GM23248 (cell line): ENCODE data around the gene SUSD3. TPM values are rescaled to one million over a fixed set of nuclear protein-coding genes. Genes with fewer than 3 reads are reported as not detected.

Experiments
- DNase-seq: peaks from one replicate; pipeline ENCODE4 v3.0.0-alpha.2; 2015
- H2AFZ ChIP-seq: fragments of 200-600 bp; sonication (generic); 2 replicates; pipeline ENCODE4 v1.6.1; 2016; ENCODE audit warnings: antibody characterized with exemption
- H3F3A ChIP-seq: fragments of 200-600 bp; sonication (generic); 2 replicates; pipeline ENCODE4 v1.6.1; 2016; ENCODE audit warnings: mild to moderate bottlenecking, antibody characterized with exemption, mixed run types; ENCODE audit not compliant: insufficient read depth
- H3K27ac ChIP-seq: fragments of 200-600 bp; sonication (generic); 2 replicates; pipeline ENCODE4 v1.5.1; 2016; ENCODE audit warnings: mild to moderate bottlenecking
- H3K27me3 ChIP-seq: fragments of 200-600 bp; sonication (generic); replicated peaks from 2 replicates; pipeline ENCODE4 v1.6.1; 2016; ENCODE audit warnings: mild to moderate bottlenecking; ENCODE audit not compliant: insufficient read depth
- H3K36me3 ChIP-seq: fragments of 200-600 bp; sonication (generic); 2 replicates; pipeline ENCODE4 v1.6.1; 2016; ENCODE audit warnings: low read depth, mild to moderate bottlenecking
- H3K4me1 ChIP-seq: fragments of 200-600 bp; sonication (generic); 2 replicates; pipeline ENCODE4 v1.6.1; 2016; ENCODE audit warnings: mild to moderate bottlenecking; ENCODE audit not compliant: insufficient read depth
- H3K4me2 ChIP-seq: fragments of 200-600 bp; sonication (generic); one replicate; pipeline ENCODE4 v1.6.1; 2016; ENCODE audit warnings: mild to moderate bottlenecking; ENCODE audit not compliant: unreplicated experiment
- H3K4me3 ChIP-seq: fragments of 200-600 bp; sonication (generic); 2 replicates; pipeline ENCODE4 v1.5.1; 2016; ENCODE audit warnings: mild to moderate bottlenecking
- H3K79me2 ChIP-seq: fragments of 200-600 bp; sonication (generic); 2 replicates; pipeline ENCODE4 v1.6.1; 2016; ENCODE audit warnings: mild to moderate bottlenecking; ENCODE audit not compliant: insufficient read depth
- H3K9ac ChIP-seq: fragments of 200-600 bp; sonication (generic); 2 replicates; pipeline ENCODE4 v1.6.1; 2016; ENCODE audit warnings: mild to moderate bottlenecking
- H3K9me2 ChIP-seq: fragments of 200-600 bp; sonication (generic); 2 replicates; pipeline ENCODE4 v1.6.1; 2016; ENCODE audit warnings: mixed run types, mild to moderate bottlenecking, moderate library complexity; ENCODE audit not compliant: insufficient read depth
- H3K9me3 ChIP-seq: fragments of 200-600 bp; sonication (generic); one replicate; pipeline ENCODE4 v1.6.1; 2017; ENCODE audit warnings: low read depth
- H4K20me1 ChIP-seq: fragments of 200-600 bp; sonication (generic); 2 replicates; pipeline ENCODE4 v1.6.0; 2016; ENCODE audit not compliant: insufficient read depth
- EZH2 ChIP-seq: fragments of 200-600 bp; sonication (generic); IDR thresholded peaks from 2 replicates; pipeline ENCODE4 v1.6.1; 2018; ENCODE audit warnings: antibody characterized with exemption, mild to moderate bottlenecking; ENCODE audit not compliant: insufficient read depth, poor library complexity, severe bottlenecking
- EZH2phosphoT487 ChIP-seq: fragments of 200-600 bp; sonication (generic); IDR thresholded peaks from 2 replicates; pipeline ENCODE4 v1.6.1; 2018; ENCODE audit warnings: antibody characterized with exemption, moderate library complexity, mild to moderate bottlenecking, low read depth; ENCODE audit not compliant: insufficient read depth
- WGBS, 2 experiments: methylation state at CpG; one replicate each; pipeline ENCODE4 v1.1.6; 2015 to 2017; ENCODE audit warnings: low lambda C conversion rate in 2 of 2, low coverage in 1 of 2; ENCODE audit errors: missing lambda C conversion rate in 2 of 2; 5-methylcytosine and 5-hydroxymethylcytosine counted together
- in situ Hi-C: fragments of 300-500 bp; cut with MboI; formaldehyde crosslinking; loops from 2 replicates; pipeline ENCODE4 v1.15.0; 2020
- polyA plus RNA-seq: library from polyadenylated mRNA; unstranded; fragments of >200 nt; fragmentation: Nextera tagmentation; extraction: Ambion mirVana; gene quantifications from 2 replicates; pipeline ENCODE4 v1.2.1, GENCODE V29; 2016
- total RNA-seq: library from RNA; depleted of rRNA; stranded (reverse); fragments of >200 nt; shearing (Covaris generic); gene quantifications from 2 replicates; pipeline ENCODE4 v1.2.3, GENCODE V29; 2014

The SUSD3 gene
- total and polyA plus RNA-seq, 2 experiments from 2014 or later = 0.43 TPM; not detected in 1

DNA sequence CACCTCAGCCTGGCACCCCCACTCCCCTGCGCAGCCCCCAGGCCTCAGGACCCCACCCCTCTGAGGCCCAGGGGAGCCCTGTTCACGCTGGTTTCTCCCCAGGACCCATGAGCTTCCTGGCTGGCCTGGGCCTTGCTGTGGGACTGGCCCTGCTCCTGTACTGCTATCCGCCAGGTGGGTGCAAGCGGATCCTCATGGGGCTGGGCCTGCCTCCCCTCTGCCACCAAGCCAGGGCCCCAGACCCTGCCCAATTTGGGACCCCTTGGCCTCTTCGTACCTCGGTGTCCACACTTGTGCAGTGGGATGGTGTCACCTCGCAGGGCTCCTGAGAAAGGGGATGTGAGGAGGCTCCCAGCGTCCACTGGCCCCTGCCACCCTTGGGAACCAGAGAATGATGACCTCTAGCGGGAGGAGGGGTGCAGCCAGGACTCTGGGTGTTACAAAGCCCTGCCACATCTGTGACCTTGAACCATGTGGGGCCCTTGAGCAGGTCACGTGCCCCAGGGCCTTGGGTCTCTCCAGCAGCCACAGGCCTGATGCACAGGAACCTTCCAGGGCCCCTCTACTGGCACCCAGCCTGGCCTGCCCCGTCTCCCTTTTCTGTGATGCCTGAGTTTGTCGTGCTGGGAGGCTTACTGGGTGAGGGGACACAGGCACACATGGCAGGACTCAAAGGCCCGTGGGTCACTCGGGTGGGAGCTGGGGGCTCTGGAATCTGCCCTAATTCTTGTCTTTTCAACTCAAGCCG is 53.8 kb downstream of the SUSD3 start:
- H3K27ac ChIP-seq = no peak overlapping the region
- no peaks in the 10 kb centered on the region for H3K9me2 ChIP-seq
- peaks cover 4% of the 10 kb centered on the region; the same call in 1 of the 2 replicates for H3K4me1 ChIP-seq
- H2AFZ ChIP-seq = no peak overlapping the region
- H3K9me3 ChIP-seq = no peaks in the 10 kb centered on the region
- no peaks in the 10 kb centered on the region for H3K27me3 ChIP-seq
- WGBS, 2 experiments = 90 to 94% methylated on average over 14 to 15 of the region's 15 CpGs
- peaks cover 17% of the 10 kb centered on the region for H3K79me2 ChIP-seq
- no peak overlapping the region for H3K9ac ChIP-seq
- H3K36me3 ChIP-seq = no peaks in the 10 kb centered on the region
- TF ChIP-seq EZH2phosphoT487 (no peak), EZH2 (no peak)
- no peak for DNase-seq
- in situ Hi-C loops = no loop called here
- H3F3A ChIP-seq = no peaks in the 10 kb centered on the region
- no peak overlapping the region for H3K4me3 ChIP-seq
- H4K20me1 ChIP-seq = no peaks in the 10 kb centered on the region
- H3K4me2 ChIP-seq = no peak overlapping the region

GRCh38 chr9:93112864-93113389 is 54.4 kb downstream of the SUSD3 start:
- in situ Hi-C loops = no loop called here
- Histone ChIP-seq H3K79me2 (peaks cover 10% of the 10 kb centered on the region; the same call in 1 of the 2 replicates), H4K20me1 (no peaks in the 10 kb centered on the region), H3K9me3 (no peaks in the 10 kb centered on the region), H3K4me1 (peaks cover 4% of the 10 kb centered on the region; the same call in 1 of the 2 replicates), H3K4me3 (no peak overlapping the region), H3K9ac (no peak overlapping the region), H3F3A (no peaks in the 10 kb centered on the region), H3K27me3 (no peaks in the 10 kb centered on the region), H3K27ac (no peak overlapping the region), H3K4me2 (no peak overlapping the region), H2AFZ (no peak overlapping the region), H3K9me2 (no peaks in the 10 kb centered on the region), H3K36me3 (no peaks in the 10 kb centered on the region)
- no peak for DNase-seq
- TF ChIP-seq EZH2 (no peak), EZH2phosphoT487 (no peak)
- 82 to 87% methylated on average over 12 to 13 of the region's 13 CpGs for WGBS, 2 experiments

- Histone ChIP-seq H3K79me2 (no peaks in the 10 kb centered on the region), H3F3A (no peaks in the 10 kb centered on the region), H3K9me2 (no peaks in the 10 kb centered on the region), H3K36me3 (no peaks in the 10 kb centered on the region), H3K4me2 (no peak overlapping the region), H3K27ac (no peak overlapping the region), H3K27me3 (no peaks in the 10 kb centered on the region), H3K9me3 (no peaks in the 10 kb centered on the region), H3K4me1 (peaks cover 4% of the 10 kb centered on the region), H3K4me3 (no peak overlapping the region), H2AFZ (no peak overlapping the region), H3K9ac (no peak overlapping the region), H4K20me1 (no peaks in the 10 kb centered on the region)
- 88 to 95% methylated on average over 14 to 17 of the region's 17 CpGs for WGBS, 2 experiments
- TF ChIP-seq EZH2phosphoT487 (no peak), EZH2 (no peak)
- in situ Hi-C loops = no loop called here
- DNase-seq = no peak
Measured at GRCh38 chr9:93114169-93114983, 55.9 kb downstream of the SUSD3 start.

- DNase-seq = no peak
- Histone ChIP-seq H3K9me2 (no peaks in the 10 kb centered on the region), H3K9ac (no peak overlapping the region), H3K36me3 (no peaks in the 10 kb centered on the region), H3K27me3 (no peaks in the 10 kb centered on the region), H4K20me1 (no peaks in the 10 kb centered on the region), H3K4me2 (no peak overlapping the region), H3K79me2 (no peaks in the 10 kb centered on the region), H3K9me3 (no peaks in the 10 kb centered on the region), H3F3A (no peaks in the 10 kb centered on the region), H3K4me1 (peaks cover 10% of the 10 kb centered on the region), H3K27ac (no peak overlapping the region), H2AFZ (no peak overlapping the region), H3K4me3 (no peak overlapping the region)
- in situ Hi-C loops = no loop called here
- TF ChIP-seq EZH2phosphoT487 (no peak), EZH2 (no peak)
- 74 to 80% methylated on average over 5 of the region's 5 CpGs for WGBS, 2 experiments
Measured at GRCh38 chr9:93114984-93115335, 56.5 kb downstream of the SUSD3 start.
